NCI-H1105 treated with DMSO at 0.1 percent for 48 hours (cell line): ENCODE measurements around the gene AMOTL1.
"Not testable (repeated sequence)": the region's sequence is repeated elsewhere in the genome, so short reads cannot be mapped to it uniquely, and the experiment has no call there.

ENCODE experiments used
- DNase-seq: peaks from one replicate; lab custom pipeline; 2025; lab: John Stamatoyannopoulos, UW

Gene AMOTL1

GRCh38 chr11:94876645-94877442, 108.7 kb downstream of the AMOTL1 start:
- DNase-seq = no peak

DNA sequence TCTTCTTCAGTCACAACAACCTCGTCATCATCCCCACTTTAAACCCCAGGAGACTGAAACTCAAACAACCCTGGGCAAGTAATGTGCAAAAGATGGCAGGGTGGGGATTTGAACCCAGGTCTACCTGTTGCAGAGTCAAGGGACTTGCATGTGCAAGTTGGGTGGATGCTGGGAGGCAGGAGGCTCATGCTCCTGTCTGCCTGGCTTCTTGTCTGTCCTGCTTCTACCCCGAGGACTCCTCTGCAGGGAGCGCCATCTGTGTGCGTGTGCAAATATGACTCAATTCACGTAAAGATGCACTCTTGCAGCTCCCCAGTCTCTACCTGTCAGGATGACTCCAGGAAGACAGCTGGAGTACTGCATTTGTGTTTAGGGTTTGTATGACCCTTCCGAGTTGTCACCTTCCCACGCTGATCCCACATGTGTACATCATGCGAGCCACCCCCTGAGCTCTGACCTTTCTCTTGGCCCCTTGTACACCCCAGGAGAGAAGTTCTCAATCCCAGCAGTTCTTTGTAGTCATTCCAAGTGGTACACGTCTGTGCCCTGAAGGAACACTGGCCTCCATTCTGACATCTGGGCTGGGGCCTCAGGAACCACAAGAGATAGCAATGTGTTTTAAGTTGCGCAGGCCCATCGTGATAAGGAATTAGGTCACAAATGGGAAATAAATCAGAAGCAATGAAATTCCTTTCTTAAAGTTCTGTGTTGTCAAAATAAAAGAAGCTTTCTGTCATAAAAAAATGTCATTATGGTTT, 109.5 kb downstream of the AMOTL1 start:
- no peak for DNase-seq

GRCh38 chr11:94879006-94879405, 110.8 kb downstream of the AMOTL1 start:
- no peak for DNase-seq

GRCh38 chr11:94880216-94880615, 112.1 kb downstream of the AMOTL1 start:
- DNase-seq = no peak

DNA sequence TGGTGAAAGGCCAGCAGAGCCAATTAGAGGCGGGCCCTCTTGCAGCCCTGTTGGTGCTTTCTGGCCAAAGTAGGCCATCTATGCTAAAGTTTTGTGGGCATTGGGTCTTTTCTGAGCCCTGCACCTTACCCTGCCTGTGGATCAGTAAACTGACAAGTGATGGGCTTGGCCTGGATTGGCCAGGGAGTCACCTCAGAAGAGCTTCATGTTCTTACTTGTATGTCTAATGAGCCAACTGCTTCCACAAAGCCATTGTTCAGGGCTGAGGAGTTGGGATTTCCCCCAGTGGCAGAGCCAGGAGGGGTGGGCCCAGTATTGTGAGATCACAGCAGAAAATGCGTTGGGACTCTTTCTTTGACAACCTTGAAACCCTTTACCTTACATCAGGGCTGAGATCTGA, 114.8 kb downstream of the AMOTL1 start:
- DNase-seq = no peak

DNA sequence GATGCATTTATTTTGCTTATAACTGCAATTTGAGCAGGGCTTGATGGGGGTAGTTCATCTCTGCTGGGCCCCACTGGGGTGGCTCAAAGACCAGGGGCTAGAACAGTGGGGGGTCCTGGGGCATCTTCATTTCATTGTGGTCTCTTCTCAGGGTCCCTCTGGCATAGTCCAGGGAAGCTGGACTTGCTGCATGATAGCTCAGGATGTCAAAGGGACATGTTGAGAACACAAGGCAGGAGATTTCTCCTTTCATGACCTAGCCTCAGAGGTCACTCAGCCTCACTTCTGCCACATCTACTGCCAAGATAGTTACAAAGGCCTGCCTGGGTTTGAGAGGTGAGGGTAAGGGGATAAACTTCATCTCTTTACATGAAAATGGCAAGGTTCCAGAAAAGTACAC, 115.7 kb downstream of the AMOTL1 start:
- no peak for DNase-seq

DNA sequence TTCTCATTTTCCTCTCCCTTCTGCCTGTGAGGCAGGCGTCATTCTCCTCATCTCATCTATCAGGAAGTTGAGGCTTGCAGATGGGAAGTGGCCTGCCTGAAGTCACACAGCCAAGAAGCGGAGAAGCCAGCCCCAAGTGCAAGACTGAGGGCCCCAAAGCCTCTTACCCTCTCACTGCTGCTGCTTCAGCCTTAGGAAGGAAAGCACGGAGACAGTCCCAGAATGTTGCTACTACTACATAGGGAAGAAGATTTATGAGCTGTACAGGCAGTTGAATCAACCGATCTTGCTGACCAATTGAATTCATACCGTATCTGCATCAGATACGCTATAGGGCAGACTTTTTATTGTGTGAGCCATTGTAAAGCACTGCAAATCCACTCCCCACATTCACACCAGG, 116.2 kb downstream of the AMOTL1 start:
- no peak for DNase-seq

DNA sequence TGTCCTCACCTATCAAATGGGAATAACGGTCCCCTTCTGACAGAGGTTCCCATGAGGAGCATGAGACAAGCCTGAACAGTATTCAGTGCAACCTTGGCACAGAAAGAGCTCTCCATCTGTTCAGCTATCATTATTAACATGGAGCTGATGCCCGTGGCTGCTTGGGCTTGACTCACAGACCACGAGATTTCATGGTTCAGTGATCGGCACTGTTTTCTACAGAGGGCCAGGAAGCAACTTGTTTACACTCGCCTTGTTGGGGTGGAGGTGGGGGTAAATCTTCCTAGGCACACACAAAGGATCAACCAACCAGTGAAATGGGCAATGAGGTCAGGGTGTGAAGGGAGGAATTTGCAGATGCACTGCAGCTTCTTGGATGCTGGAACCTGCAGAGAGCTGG, 117.0 kb downstream of the AMOTL1 start:
- peak; percentile 66 for DNase-seq

DNA sequence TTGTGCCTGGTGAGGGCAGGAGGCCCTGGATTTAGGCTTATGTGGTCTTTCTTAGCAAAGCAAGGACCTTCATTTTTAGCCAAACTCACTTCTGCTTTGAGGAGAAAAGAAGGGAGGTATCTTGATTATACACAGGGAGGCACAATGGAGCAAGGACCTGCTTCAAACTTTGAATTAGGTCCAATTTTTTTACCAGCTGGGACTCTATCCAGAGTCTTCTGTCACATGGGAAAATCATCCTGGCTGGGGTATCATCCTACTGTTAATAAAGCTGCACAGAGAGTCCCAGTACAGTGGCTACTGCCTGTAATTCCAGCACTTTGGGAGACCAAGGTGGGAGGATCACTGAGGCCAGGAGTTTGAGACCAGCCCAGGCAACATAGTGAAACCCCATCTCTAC, 117.4 kb downstream of the AMOTL1 start:
- DNase-seq = no peak

DNA sequence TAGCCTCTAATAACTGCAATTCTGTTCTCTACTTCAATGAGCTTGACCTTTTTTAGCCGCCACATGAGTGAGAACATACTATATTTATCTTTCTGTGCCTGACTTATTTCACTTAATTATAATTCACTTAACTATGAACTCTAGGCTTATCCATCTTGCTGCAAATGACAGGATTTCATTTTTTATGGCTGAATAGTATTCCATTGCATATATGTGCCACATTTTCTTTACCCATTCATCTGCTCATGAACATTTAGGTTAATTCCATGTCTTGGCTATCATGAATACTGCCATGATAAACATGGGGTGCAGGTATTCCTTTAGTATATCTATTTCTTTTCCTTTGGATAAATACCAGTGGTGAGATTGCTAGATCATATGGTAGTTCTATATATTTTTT, 120.0 kb downstream of the AMOTL1 start:
- DNase-seq = no peak

DNA sequence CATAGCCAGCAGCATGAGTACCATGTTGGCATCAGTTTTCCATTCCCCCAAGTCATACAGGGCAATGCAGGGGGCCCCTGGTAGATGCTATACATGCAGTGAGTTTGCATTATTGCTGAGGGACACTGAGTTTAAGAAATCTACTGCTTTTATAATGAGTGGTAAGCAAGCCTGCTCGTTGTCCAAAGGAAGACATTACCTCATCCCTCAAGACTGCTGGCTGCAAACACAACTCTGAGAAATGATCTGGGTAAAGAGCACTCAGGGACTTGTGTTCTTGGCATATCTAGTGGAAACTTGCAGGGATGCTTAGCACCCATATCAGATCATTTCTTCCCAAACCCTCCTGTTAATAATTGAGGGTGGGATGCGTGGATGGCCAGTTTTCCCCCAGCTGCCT, 127.3 kb downstream of the AMOTL1 start:
- DNase-seq = no peak

GRCh38 chr11:94895971-94896370, 127.8 kb downstream of the AMOTL1 start:
- DNase-seq = no peak

GRCh38 chr11:94897330-94897768, 129.2 kb downstream of the AMOTL1 start:
- peak; percentile 60 for DNase-seq

DNA sequence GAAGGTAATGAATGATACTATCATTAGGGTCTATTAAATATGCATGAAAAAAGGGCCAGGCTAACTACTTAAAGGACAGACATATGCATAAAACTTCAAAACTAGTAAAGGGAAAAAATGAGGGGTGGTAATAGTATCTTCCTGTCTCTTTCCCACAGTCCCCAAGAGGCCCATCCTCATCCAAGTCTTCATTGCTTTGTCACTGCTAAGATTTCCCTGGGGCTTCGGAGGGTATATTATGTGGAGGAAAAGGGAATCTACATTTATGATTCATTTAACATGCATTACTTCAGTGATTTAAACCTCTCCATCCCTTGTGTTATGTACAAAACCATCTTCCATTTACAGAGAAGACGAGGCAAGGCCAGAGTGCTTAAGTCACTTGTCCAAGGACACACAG, 139.1 kb downstream of the AMOTL1 start:
- no peak for DNase-seq

DNA sequence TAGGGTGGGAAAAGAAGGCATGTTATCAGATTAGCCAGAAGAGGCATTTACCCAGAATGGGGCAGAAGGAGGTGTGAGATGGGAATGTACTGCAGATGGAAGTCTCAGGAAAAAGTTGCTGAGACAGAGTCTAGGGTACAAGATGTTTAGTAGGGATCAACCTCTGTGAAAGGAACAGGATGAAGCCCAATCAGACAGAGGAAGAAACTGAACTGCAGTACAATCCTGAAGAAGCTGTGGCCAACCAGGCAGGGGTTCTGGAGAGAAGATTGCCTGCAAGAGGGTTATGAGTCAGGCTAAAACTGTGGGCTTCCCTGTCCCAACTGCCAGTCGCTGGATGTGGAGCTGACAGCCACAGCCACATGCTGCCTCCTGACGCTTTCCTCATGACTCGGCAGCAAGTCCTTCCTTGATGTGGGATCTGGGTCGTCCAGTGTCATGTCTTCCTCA, 141.2 kb downstream of the AMOTL1 start:
- no peak for DNase-seq

DNA sequence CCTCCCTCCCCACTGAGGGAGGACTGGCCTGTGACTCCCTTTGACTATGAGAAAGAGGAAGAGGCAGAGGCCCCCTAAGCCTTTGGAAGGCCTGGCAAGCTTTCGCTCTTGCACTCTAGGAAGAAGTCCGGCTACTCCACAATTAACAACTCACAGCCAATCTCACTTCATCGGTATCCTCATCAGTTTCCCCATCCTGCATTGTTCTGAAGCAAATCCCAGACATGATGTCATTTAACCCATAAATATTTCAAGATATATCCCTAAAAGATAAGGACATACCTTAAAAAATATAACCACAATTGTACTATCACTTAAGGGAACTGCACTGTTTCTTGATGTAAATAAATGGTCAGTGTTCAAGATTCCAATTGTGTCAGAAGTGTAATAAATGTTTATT, 142.1 kb downstream of the AMOTL1 start:
- no peak for DNase-seq

GRCh38 chr11:94910779-94911178, 142.6 kb downstream of the AMOTL1 start:
- DNase-seq = no peak

DNA sequence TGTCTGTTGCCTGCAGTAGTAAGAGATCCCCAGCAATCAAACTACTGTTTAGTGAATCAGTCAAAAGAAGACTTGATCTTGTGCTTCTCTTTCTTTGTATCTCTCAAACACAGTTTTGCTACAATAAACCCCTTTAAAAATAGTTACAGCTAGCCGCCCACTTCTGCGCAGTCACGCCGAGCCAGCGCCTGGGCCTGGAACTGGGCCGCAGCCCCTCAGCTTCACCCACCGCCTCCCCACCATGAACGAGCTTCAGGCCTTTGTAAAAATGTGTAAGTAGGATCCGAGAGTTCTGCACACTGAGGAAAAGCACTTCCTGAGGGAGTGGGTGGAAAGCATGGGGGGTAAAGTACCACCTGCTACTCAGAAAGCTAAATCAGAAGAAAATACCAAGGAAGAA, 144.7 kb downstream of the AMOTL1 start:
- DNase-seq = no peak

- not testable (repeated sequence) for DNase-seq
Observed at GRCh38 chr11:94913718-94914394, 145.7 kb downstream of the AMOTL1 start.

GRCh38 chr11:94920311-94920710, 152.2 kb downstream of the AMOTL1 start:
- DNase-seq = no peak

GRCh38 chr11:94922321-94923003, 154.3 kb downstream of the AMOTL1 start:
- no peak for DNase-seq

GRCh38 chr11:94923004-94923334, 154.8 kb downstream of the AMOTL1 start:
- DNase-seq = no peak
